ENCODE results near the gene STAC3. TPM values are rescaled to one million over a fixed set of nuclear protein-coding genes. Genes with fewer than 3 reads are reported as not detected.

The STAC3 gene
- total RNA-seq, 1 donor from 2014 or later: 12.1 TPM

DNA sequence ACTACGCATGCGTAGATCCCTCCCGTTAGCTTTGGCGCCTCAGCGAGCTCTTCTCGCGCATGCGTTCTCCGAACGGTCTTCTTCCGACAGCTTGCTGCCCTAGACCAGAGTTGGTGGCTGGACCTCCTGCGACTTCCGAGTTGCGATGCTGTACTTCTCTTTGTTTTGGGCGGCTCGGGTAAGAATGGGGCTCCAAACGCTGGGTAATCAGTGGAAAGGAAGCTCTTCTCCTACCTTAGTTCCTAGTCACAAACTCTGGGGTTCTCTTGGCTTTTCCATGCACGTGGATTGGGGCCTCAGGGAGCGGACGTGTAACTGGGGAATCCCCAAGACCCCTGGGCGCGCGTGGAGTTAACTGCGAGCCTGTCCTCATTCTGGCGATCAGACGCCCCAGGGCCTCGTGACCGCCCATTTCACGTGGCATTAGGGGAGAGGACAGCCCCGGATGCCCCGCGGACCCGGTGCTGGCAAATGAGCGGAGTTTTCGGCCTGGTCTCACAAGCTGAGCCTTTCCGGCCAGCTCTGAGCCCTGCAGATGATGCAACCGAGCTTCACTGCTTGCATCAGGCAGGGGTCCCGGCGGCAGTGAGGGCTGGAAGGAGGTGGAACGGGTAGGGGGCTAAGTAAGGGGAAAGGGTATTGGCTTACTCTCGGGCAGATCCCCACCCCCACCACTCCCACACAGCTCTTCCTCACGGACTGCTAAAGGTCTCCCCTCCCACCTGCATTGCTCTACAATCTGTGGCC, 21.2 kb downstream of the STAC3 start, which contains the start of gene SHMT2:
Gene SHMT2 (plus strand): TSS at position 78 of the 747 bp plus-strand sequence. CDS start 68 bp downstream, at position 146.
- TF ChIP-seq, protein P1, sequence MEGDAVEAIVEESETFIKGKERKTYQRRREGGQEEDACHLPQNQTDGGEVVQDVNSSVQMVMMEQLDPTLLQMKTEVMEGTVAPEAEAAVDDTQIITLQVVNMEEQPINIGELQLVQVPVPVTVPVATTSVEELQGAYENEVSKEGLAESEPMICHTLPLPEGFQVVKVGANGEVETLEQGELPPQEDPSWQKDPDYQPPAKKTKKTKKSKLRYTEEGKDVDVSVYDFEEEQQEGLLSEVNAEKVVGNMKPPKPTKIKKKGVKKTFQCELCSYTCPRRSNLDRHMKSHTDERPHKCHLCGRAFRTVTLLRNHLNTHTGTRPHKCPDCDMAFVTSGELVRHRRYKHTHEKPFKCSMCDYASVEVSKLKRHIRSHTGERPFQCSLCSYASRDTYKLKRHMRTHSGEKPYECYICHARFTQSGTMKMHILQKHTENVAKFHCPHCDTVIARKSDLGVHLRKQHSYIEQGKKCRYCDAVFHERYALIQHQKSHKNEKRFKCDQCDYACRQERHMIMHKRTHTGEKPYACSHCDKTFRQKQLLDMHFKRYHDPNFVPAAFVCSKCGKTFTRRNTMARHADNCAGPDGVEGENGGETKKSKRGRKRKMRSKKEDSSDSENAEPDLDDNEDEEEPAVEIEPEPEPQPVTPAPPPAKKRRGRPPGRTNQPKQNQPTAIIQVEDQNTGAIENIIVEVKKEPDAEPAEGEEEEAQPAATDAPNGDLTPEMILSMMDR (IDR thresholded peaks at IDR 0.05; ENCODE audit: partially characterized antibody, unreplicated experiment): no peak
- H3K36me3 Mint-ChIP-seq (ENCODE audit: unreplicated experiment): no peaks in the 10 kb centered on the region
- peak; percentile 94 for DNase-seq
- H3K4me1 Mint-ChIP-seq (ENCODE audit: low read depth, unreplicated experiment): peaks cover 30% of the 10 kb centered on the region
- H3K9me3 Mint-ChIP-seq (ENCODE audit: unreplicated experiment): peaks cover 19% of the 10 kb centered on the region
- H3K27me3 Mint-ChIP-seq (ENCODE audit: unreplicated experiment): peaks cover 31% of the 10 kb centered on the region
- peak within 1 kb of the TSS; percentile 95 for H3K27ac Mint-ChIP-seq (ENCODE audit: unreplicated experiment)
- H3K4me3 Mint-ChIP-seq (ENCODE audit: unreplicated experiment): peak within 1 kb of the TSS; percentile 98

DNA sequence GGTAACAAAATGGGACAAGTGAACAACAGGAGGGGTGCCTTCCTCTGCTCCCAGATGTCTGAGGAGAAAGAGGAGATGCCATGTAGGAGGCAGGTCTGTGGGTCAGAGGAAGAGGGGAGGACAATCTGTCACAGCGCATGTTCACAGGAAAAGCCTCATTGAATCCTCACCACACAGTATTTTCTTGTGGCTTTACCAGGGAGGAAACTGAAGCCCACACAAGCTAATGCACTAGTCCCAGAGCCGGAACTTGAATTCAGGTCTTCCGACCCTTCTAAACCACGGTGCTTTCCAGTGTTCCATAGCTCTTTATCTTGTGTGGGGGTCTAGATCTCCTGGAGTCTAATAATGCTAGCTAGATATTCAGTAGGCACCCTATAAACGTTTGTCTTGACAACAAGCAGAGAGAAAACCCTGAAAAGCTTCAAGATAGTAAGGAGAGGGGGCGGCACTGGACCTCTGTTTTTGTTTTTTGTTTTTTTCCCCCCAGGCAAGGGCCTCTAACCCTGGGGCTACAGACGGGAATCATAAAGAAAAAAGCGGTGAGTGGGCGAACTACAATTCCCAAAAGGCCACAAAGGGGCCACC, 21.8 kb downstream of the STAC3 start:
- H3K4me3 Mint-ChIP-seq (ENCODE audit: unreplicated experiment): peak overlapping the region; percentile 98
- no peaks in the 10 kb centered on the region for H3K36me3 Mint-ChIP-seq (ENCODE audit: unreplicated experiment)
- H3K27ac Mint-ChIP-seq (ENCODE audit: unreplicated experiment): peak overlapping the region; percentile 95
- DNase-seq: no peak
- TF ChIP-seq, protein P1 (IDR thresholded peaks at IDR 0.05; ENCODE audit: partially characterized antibody, unreplicated experiment): no peak
- peaks cover 30% of the 10 kb centered on the region for H3K27me3 Mint-ChIP-seq (ENCODE audit: unreplicated experiment)
- peaks cover 27% of the 10 kb centered on the region for H3K4me1 Mint-ChIP-seq (ENCODE audit: low read depth, unreplicated experiment)
- peaks cover 16% of the 10 kb centered on the region for H3K9me3 Mint-ChIP-seq (ENCODE audit: unreplicated experiment)

DNA sequence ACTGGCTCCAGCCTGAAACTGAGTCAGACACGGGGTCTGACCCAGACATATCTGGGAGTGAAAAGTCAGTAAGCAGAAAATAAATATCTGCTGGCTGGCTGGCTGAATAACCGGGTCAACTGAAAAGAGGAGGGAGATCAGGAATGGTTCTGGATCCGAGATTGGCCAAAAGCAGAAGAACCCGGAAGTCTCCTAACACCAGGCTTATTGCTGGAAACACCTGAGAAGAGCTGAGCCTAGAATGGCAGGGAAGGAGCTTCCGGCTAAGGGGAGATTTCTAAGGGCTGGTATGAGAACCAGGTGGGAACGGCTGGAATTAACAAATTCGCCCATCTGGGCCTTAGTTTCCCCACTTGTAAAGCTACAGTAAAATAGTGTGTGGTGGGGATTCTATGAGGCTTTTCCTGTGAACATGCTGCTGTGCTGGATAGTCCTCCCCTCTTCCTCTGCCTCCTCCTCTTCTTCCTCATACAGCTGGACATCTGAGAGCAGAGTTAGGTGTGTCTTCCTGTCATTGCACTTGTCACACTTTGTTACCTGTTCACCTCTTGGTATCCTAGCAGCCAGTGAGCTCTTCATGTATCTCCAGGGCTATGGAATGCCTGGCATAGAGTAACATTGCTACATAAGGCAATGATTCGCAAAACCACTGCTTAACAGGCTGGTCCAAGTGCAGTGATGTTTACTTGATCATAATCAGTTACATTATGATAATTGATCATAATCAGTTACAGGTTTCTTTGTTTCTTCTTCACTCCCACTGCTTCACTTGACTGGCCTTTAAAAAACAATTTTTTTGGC, 23.5 kb downstream of the STAC3 start:
- H3K27ac Mint-ChIP-seq (ENCODE audit: unreplicated experiment): no peak overlapping the region
- peaks cover 14% of the 10 kb centered on the region for H3K9me3 Mint-ChIP-seq (ENCODE audit: unreplicated experiment)
- no peak for DNase-seq
- TF ChIP-seq, protein P1 (IDR thresholded peaks at IDR 0.05; ENCODE audit: partially characterized antibody, unreplicated experiment): no peak
- H3K4me1 Mint-ChIP-seq (ENCODE audit: low read depth, unreplicated experiment): peaks cover 34% of the 10 kb centered on the region
- H3K36me3 Mint-ChIP-seq (ENCODE audit: unreplicated experiment): no peaks in the 10 kb centered on the region
- peaks cover 31% of the 10 kb centered on the region for H3K27me3 Mint-ChIP-seq (ENCODE audit: unreplicated experiment)
- H3K4me3 Mint-ChIP-seq (ENCODE audit: unreplicated experiment): peak overlapping the region; percentile 70

DNA sequence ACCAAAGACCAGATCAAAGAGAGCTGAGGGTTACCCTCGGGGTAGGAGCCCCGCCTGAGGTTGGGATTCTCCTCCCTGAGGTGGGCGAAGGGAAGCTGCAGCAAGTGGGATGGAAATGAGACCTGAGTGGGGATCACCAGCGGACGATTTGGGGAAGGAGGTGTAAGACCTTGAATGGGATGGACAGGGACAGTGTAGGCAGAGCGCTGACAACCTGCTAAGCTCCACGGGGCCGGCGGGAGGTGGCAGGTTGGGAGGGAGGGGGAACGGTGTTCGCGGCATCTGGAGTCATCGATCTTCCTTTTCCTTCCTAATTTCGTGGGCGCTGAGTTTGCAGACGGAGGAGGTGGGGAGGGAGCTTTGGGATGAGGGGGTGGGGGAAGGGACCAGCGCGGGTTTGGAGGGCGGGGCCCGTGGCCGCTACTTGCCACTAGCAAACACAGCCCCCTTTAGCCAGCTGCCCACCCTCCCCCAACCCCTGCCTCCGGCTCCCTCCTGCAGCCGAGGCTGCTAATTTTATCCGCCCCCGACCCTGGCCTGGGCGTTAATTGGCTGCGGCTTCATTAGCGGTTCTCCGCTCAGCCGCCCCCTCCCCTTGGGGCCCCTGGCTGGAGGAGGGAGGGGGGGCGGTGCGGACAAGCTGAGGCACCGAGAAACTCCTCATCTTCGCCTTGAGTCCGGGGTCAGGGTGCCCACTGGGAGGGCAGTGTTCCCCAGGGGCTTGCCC, 24.2 kb downstream of the STAC3 start:
- Mint-ChIP-seq H3K27me3 (ENCODE audit: unreplicated experiment) (peaks cover 36% of the 10 kb centered on the region), H3K36me3 (ENCODE audit: unreplicated experiment) (no peaks in the 10 kb centered on the region), H3K27ac (ENCODE audit: unreplicated experiment) (peak overlapping the region; percentile 82), H3K4me3 (ENCODE audit: unreplicated experiment) (peak overlapping the region; percentile 82), H3K9me3 (ENCODE audit: unreplicated experiment) (peaks cover 14% of the 10 kb centered on the region), H3K4me1 (ENCODE audit: low read depth, unreplicated experiment) (peaks cover 38% of the 10 kb centered on the region)
- DNase-seq: peak; percentile 61
- TF ChIP-seq, protein P1 (IDR thresholded peaks at IDR 0.05; ENCODE audit: partially characterized antibody, unreplicated experiment): no peak
